ENCODE measurements around the gene RAB27A.

RAB27A gene

DNA sequence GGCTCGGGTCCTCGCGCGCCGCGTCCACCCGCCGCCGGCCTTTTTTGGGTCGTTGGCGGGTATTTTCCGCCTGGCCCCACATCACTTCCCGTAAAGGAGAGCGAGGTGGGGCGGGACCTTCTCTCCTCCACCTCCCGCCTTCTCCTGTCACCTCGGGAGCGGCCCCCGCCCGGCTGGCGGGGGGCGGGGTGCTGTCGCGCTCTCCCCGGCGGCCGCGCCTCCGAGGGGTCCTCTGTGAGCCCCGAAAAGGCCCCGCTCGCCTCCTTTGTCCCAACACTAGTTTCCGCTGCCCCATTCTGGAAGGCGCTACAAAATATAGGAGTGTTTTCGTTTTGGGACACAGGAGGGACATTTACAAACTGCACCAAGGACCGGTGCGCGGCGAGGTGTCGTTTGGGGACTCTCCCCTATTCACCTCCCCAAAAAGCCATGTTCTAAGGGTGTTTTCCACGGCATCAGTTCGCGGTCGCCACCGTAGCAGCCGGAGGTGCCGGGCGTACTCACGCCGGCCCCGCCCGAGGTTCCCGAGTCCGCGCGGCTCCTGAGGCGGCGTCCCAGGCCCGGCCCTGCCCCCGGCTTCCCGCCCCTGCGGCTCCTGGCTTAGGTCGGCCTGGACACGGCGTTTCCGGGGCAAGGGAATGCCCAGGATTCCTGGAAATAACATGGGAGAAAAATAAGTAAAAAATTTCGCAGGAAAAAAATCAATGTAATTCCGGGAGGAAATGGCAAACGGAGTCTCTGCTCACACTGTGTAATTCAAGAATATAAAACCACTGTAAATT lies at the start of gene RAB27A:
RAB27A (minus strand) TSS at position 68 of the 782 bp plus-strand sequence. CDS start 54,879 bp downstream, outside the sequence.
- peak; percentile 82 for DNase-seq (ENCODE audit: low read depth)
- TF ChIP-seq POLR2A (IDR thresholded peaks at IDR 0.05; ENCODE audit: extremely low read depth, insufficient read length) = peak; percentile 34
- TF ChIP-seq, protein P1, sequence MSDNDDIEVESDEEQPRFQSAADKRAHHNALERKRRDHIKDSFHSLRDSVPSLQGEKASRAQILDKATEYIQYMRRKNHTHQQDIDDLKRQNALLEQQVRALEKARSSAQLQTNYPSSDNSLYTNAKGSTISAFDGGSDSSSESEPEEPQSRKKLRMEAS (IDR thresholded peaks at IDR 0.05; ENCODE audit: low read depth, low read length) = no peak
- H3K4me3 ChIP-seq (ENCODE audit: low read depth, low read length) = peak within 1 kb of the TSS; percentile 92

DNA sequence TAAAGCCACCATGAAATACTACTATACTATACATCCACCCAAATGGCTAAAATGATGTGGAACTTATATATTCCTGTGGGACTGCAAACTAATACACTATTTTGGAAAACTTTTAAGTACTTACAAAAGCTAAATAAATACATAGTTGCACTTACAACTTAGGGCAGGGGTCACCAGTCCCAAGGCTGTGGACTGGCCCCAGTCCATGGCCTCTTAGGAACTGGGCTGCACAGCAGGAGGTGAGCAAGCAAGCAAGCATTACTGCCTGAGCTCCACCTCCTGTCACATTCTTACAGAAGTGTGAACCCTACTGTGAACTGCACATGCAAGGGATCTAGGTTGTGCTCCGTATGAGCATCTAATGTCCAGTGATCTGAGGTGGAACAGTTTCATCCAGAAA lies 47.5 kb upstream of the RAB27A start:
- no peak overlapping the region for H3K4me3 ChIP-seq (ENCODE audit: low read depth, low read length)
- TF ChIP-seq, protein P2, sequence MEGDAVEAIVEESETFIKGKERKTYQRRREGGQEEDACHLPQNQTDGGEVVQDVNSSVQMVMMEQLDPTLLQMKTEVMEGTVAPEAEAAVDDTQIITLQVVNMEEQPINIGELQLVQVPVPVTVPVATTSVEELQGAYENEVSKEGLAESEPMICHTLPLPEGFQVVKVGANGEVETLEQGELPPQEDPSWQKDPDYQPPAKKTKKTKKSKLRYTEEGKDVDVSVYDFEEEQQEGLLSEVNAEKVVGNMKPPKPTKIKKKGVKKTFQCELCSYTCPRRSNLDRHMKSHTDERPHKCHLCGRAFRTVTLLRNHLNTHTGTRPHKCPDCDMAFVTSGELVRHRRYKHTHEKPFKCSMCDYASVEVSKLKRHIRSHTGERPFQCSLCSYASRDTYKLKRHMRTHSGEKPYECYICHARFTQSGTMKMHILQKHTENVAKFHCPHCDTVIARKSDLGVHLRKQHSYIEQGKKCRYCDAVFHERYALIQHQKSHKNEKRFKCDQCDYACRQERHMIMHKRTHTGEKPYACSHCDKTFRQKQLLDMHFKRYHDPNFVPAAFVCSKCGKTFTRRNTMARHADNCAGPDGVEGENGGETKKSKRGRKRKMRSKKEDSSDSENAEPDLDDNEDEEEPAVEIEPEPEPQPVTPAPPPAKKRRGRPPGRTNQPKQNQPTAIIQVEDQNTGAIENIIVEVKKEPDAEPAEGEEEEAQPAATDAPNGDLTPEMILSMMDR (IDR thresholded peaks at IDR 0.05; ENCODE audit: low read depth, low read length) = no peak
- TF ChIP-seq MYC (IDR thresholded peaks at IDR 0.05; ENCODE audit: low read depth, low read length) = no peak
- no peak for TF ChIP-seq POLR2A (IDR thresholded peaks at IDR 0.05; ENCODE audit: extremely low read depth, insufficient read length)
- TF ChIP-seq, protein P1 (IDR thresholded peaks at IDR 0.05; ENCODE audit: low read depth, low read length) = no peak
- DNase-seq (ENCODE audit: low read depth) = no peak

DNA sequence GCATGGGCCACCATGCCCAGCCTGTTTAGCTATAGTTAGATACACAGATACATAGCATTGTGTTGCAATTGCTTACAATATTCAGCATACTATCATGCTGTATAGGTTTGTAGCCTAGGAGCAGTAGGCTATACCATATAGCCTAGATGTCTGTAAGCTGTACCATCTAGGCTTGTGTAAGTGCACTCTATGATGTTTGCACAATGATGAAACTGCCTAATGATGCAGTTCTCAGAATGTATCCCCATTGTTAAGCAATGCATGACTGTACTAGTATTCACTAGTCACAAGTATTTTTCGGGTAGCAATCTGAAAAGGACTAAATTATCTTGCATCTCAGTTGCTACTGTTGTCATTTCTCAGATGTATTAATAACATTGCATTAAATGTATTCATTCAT lies 45.4 kb upstream of the RAB27A start:
- TF ChIP-seq MYC (IDR thresholded peaks at IDR 0.05; ENCODE audit: low read depth, low read length) = no peak
- no peak for TF ChIP-seq POLR2A (IDR thresholded peaks at IDR 0.05; ENCODE audit: extremely low read depth, insufficient read length)
- TF ChIP-seq, protein P2 (IDR thresholded peaks at IDR 0.05; ENCODE audit: low read depth, low read length) = no peak
- TF ChIP-seq, protein P1 (IDR thresholded peaks at IDR 0.05; ENCODE audit: low read depth, low read length) = no peak
- DNase-seq (ENCODE audit: low read depth) = no peak
- no peak overlapping the region for H3K4me3 ChIP-seq (ENCODE audit: low read depth, low read length)

DNA sequence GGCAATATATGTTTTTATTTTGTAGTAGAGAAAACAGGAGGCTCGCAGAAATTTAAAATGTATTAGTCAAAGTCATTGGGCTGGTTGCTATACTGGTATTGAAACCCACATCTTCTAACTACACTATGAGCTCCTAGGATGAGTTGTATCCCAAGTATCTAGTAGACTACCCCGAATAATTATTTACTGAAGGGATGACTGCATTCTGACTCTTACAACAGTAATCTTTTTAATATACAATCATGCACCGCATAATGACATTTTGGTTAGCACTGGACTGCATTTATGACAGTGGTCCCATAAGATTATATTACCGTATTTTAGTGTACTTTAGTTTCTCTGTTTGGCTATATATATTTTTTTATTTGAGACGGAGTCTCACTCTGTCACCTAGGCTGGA lies 44.8 kb upstream of the RAB27A start:
- H3K4me3 ChIP-seq (ENCODE audit: low read depth, low read length) = no peak overlapping the region
- DNase-seq (ENCODE audit: low read depth) = no peak
- TF ChIP-seq, protein P2 (IDR thresholded peaks at IDR 0.05; ENCODE audit: low read depth, low read length) = no peak
- TF ChIP-seq POLR2A (IDR thresholded peaks at IDR 0.05; ENCODE audit: extremely low read depth, insufficient read length) (no peak), MYC (IDR thresholded peaks at IDR 0.05; ENCODE audit: low read depth, low read length) (no peak)
- TF ChIP-seq, protein P1 (IDR thresholded peaks at IDR 0.05; ENCODE audit: low read depth, low read length) = no peak

DNA sequence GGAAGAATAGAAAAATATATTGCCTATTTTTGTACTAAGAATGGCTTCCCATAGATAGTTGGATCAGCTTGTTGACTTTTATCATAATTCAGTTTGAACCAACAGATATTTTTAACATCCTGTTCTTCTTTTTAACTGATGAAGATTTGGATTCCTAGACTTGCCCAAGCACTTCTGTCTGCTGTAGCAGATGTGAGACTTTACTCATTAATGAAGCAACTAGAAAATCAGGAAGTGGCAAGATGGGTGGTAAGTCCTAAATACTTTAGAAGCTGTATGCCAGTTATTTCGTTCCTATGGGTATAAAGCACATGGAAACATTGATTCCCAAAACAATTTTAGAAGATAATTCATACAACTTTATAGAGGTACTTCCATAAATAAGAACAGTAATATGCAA lies 37.8 kb upstream of the RAB27A start:
- TF ChIP-seq MYC (IDR thresholded peaks at IDR 0.05; ENCODE audit: low read depth, low read length) = no peak
- TF ChIP-seq, protein P1 (IDR thresholded peaks at IDR 0.05; ENCODE audit: low read depth, low read length) = no peak
- TF ChIP-seq POLR2A (IDR thresholded peaks at IDR 0.05; ENCODE audit: extremely low read depth, insufficient read length) = no peak
- TF ChIP-seq, protein P2 (IDR thresholded peaks at IDR 0.05; ENCODE audit: low read depth, low read length) = no peak
- DNase-seq (ENCODE audit: low read depth) = peak; percentile 67
- no peak overlapping the region for H3K4me3 ChIP-seq (ENCODE audit: low read depth, low read length)

DNA sequence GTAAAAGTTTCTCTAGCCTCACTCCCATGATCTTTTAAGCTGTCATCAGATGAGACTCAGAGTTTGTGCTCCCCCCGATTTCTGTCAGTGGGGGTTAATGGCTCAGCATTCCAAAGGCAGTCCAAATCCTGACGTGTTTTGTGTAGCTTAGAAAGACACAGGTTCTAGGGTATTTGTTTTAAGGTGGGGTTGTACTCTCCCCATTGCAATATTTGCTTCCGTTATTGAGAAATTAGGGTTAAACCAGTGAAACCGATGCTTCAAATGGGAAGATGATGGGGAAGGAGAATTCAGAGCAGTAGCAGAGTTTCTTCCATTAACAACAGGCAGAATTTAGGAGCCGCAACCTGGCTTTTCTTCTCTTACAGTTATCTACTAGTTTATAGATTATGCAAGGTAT lies 32.9 kb upstream of the RAB27A start:
- TF ChIP-seq, protein P2 (IDR thresholded peaks at IDR 0.05; ENCODE audit: low read depth, low read length) = no peak
- no peak for TF ChIP-seq POLR2A (IDR thresholded peaks at IDR 0.05; ENCODE audit: extremely low read depth, insufficient read length)
- TF ChIP-seq, protein P1 (IDR thresholded peaks at IDR 0.05; ENCODE audit: low read depth, low read length) = no peak
- TF ChIP-seq MYC (IDR thresholded peaks at IDR 0.05; ENCODE audit: low read depth, low read length) = no peak
- DNase-seq (ENCODE audit: low read depth) = peak; percentile 63
- peak overlapping the region; percentile 29 for H3K4me3 ChIP-seq (ENCODE audit: low read depth, low read length)
